Measurements from ENCODE around the gene CDY1. TPM values are rescaled to one million over a fixed set of nuclear protein-coding genes. Genes with fewer than 3 reads are reported as not detected.

CDY1 gene
- not detected in 2 replicates for total RNA-seq

GRCh38 chrY:25621817-25622216 is at the start of gene CDY1:
TSS of gene CDY1 (plus strand) at chrY:25622117. CDS start at chrY:25622443, 326 bp downstream.

